GM12878 (cell line): ENCODE data around the gene CSTPP1. TPM values are rescaled to one million over a fixed set of nuclear protein-coding genes. Genes with fewer than 3 reads are reported as not detected.
"Not testable (repeated sequence)": the region's sequence is repeated elsewhere in the genome, so short reads cannot be mapped to it uniquely, and the experiment has no call there.

Experiments
- ATAC-seq: fragments of 200-7000 bp; cut with Tn5 transposase; 3 replicates; pipeline ENCODE4 v1.9.1; 2020; ENCODE audit warnings: mild to moderate bottlenecking, moderate library complexity
- BruUV-seq: library from RNA; stranded (reverse); fragments of 400-500 nt; replicated peaks from 2 replicates; lab custom pipeline; 2021; lab: Mats Ljungman, UMichigan
- CTCF ChIA-PET: fragments of 300-600 bp; sonication (Branson Sonifier 250); formaldehyde crosslinking; extraction: SDS; loops from one replicate; lab custom pipeline; 2021; ENCODE audit warnings: inconsistent platforms; lab: Yijun Ruan, JAX
- POLR2A ChIA-PET: fragments of 350-600 bp; formaldehyde crosslinking; extraction: SDS; loops from one replicate; lab custom pipeline; 2021; ENCODE audit warnings: inconsistent platforms; lab: Charles Lee
- RAD21 ChIA-PET: fragments of 300-600 bp; sonication (Branson Sonifier 250); formaldehyde crosslinking; loops from one replicate; lab custom pipeline; 2023; ENCODE audit warnings: antibody characterized with exemption; ENCODE audit not compliant: unreplicated experiment; lab: Charles Lee
- SMC1A ChIA-PET: fragments of 300-600 bp; sonication (Branson Sonifier 250); formaldehyde crosslinking; loops from one replicate; lab custom pipeline; 2023; ENCODE audit not compliant: unreplicated experiment, uncharacterized antibody; lab: Charles Lee
- DNase-seq: peaks from one replicate; pipeline ENCODE4 v3.0.0-alpha.2; 2011; ENCODE audit warnings: low read depth, low spot score
- FAIRE-seq: peaks from 3 replicates; lab custom pipeline; 2011; peaks lifted over from hg19 to GRCh38; lab: Jason Lieb, UNC
- H2AFZ ChIP-seq: 2 replicates; pipeline ENCODE4 v1.6.0; 2011; ENCODE audit warnings: low read depth, low read length, control low read depth; ENCODE audit not compliant: control insufficient read depth
- H3K27ac ChIP-seq: 2 replicates; pipeline ENCODE4 v1.5.1; 2011; ENCODE audit warnings: control low read depth; ENCODE audit not compliant: control insufficient read depth, insufficient read depth
- H3K27me3 ChIP-seq, 2 experiments: replicated peaks in 1 of 2; 2 replicates each; pipeline versions ENCODE4 v1.6.0 to v1.6.1; 2011; ENCODE audit warnings: low read length in 1 of 2; ENCODE audit not compliant: control insufficient read depth in 2 of 2, insufficient read depth in 2 of 2
- H3K36me3 ChIP-seq, 2 experiments: 2 replicates each; pipeline ENCODE4 v1.5.1; 2011; ENCODE audit warnings: low read length in 1 of 2; ENCODE audit not compliant: control insufficient read depth in 2 of 2, insufficient read depth in 2 of 2
- H3K4me1 ChIP-seq: 2 replicates; pipeline ENCODE4 v1.6.1; 2011; ENCODE audit warnings: mild to moderate bottlenecking, low read length, moderate library complexity, mixed read lengths; ENCODE audit not compliant: control insufficient read depth, insufficient read depth
- H3K4me2 ChIP-seq: 2 replicates; pipeline ENCODE4 v1.6.0; 2011; ENCODE audit warnings: control low read depth; ENCODE audit not compliant: control insufficient read depth, insufficient read depth
- H3K4me3 ChIP-seq: fragments of 200-600 bp; sonication (generic); 2 replicates; pipeline ENCODE4 v1.5.1; 2016
- H3K79me2 ChIP-seq: 2 replicates; pipeline ENCODE4 v1.6.0; 2011; ENCODE audit warnings: low read length; ENCODE audit not compliant: control insufficient read depth, insufficient read depth
- H3K9ac ChIP-seq: 2 replicates; pipeline ENCODE4 v1.8.0; 2011; ENCODE audit warnings: low read length, control low read depth, mixed read lengths; ENCODE audit not compliant: control insufficient read depth, insufficient read depth
- H3K9me3 ChIP-seq: replicated peaks from 3 replicates; pipeline ENCODE4 v1.5.1; 2011; ENCODE audit warnings: mild to moderate bottlenecking, low read length; ENCODE audit not compliant: control insufficient read depth, insufficient read depth
- H4K20me1 ChIP-seq: 2 replicates; pipeline ENCODE4 v1.6.0; 2011; ENCODE audit not compliant: control insufficient read depth, insufficient read depth
- ATF2 ChIP-seq: IDR thresholded peaks from 2 replicates; pipeline ENCODE4 v1.6.1; 2012; ENCODE audit warnings: low read length, inconsistent platforms
- BCLAF1 ChIP-seq: fragments of 450-650 bp; IDR thresholded peaks from 2 replicates; pipeline ENCODE4 v1.6.1; 2017; ENCODE audit warnings: antibody characterized with exemption, mild to moderate bottlenecking, moderate library complexity
- CHD2 ChIP-seq: IDR thresholded peaks from 2 replicates; pipeline ENCODE4 v1.6.1; 2011; ENCODE audit warnings: low read depth, low read length, improper control_type of control experiment, borderline replicate concordance
- FOS ChIP-seq: IDR thresholded peaks from 3 replicates; pipeline ENCODE4 v1.6.1; 2011; ENCODE audit warnings: borderline replicate concordance; ENCODE audit not compliant: insufficient read length; ENCODE audit errors: extremely low read depth
- IKZF1 ChIP-seq: fragments of 450-650 bp; conservative IDR thresholded peaks from 2 replicates; pipeline ENCODE4 v1.6.1; 2017; ENCODE audit warnings: antibody characterized with exemption, mild to moderate bottlenecking
- NRF1 ChIP-seq: conservative IDR thresholded peaks from 2 replicates; pipeline ENCODE4 v1.6.1; 2011; ENCODE audit warnings: mild to moderate bottlenecking, low read depth, low read length, improper control_type of control experiment
- PML ChIP-seq: IDR thresholded peaks from 2 replicates; pipeline ENCODE4 v1.6.1; 2012; ENCODE audit warnings: low read length, inconsistent platforms
- SP1 ChIP-seq: IDR thresholded peaks from one replicate; pipeline ENCODE4 v1.6.1; 2011; ENCODE audit warnings: low read depth, low read length
- ZNF207 ChIP-seq: fragments of 450-650 bp; IDR thresholded peaks from 2 replicates; pipeline ENCODE4 v1.6.1; 2014; ENCODE audit warnings: antibody characterized with exemption, mild to moderate bottlenecking, borderline replicate concordance
- ZNF24 ChIP-seq: fragments of 450-650 bp; IDR thresholded peaks from 2 replicates; pipeline ENCODE4 v1.6.1; 2017; ENCODE audit warnings: antibody characterized with exemption, mild to moderate bottlenecking
- ZSCAN29 ChIP-seq: fragments of 450-650 bp; IDR thresholded peaks from 2 replicates; pipeline ENCODE4 v1.6.1; 2017; ENCODE audit warnings: mild to moderate bottlenecking, moderate library complexity
- WGBS: methylation state at CpG from one replicate; pipeline ENCODE4 v1.1.6; 2016; ENCODE audit warnings: low lambda C conversion rate; ENCODE audit not compliant: insufficient replicate concordance, insufficient coverage; ENCODE audit errors: missing lambda C conversion rate; 5-methylcytosine and 5-hydroxymethylcytosine counted together
- in situ Hi-C: fragments of 300-500 bp; cut with MboI; formaldehyde crosslinking; loops from 9 replicates; pipeline ENCODE4 v1.14.3; 2018; ENCODE audit warnings: mixed read lengths
- intact Hi-C: fragments of 100-400 bp; cut with micrococcal nuclease; formaldehyde crosslinking; loops from one replicate; pipeline ENCODE4 v1.14.2; 2022; ENCODE audit not compliant: unreplicated experiment
- polyA plus RNA-seq, 11 experiments: library from polyadenylated mRNA; depleted of rRNA in 4 of 11; unstranded in 6 of 11; stranded (reverse) in 5 of 11; fragments of >200 nt; fragmentation: Nextera tagmentation in 4 of 11; fragmentation: Illumina TruSeq in 1 of 11; extraction: Ambion mirVana in 4 of 11; extraction: Trizol in 1 of 11; gene quantifications; 1 replicate in 1 of 11; 2 replicates in 10 of 11; pipeline versions ENCODE4 v1.2.1 to v1.2.3, GENCODE V29; 2011 to 2016; ENCODE audit warnings: inconsistent platforms in 2 of 11, missing spikeins in 2 of 11, low read depth in 1 of 11
- total RNA-seq, 4 experiments: library from RNA; depleted of rRNA in 3 of 4; stranded (reverse); fragments of >200 nt in 3 of 4; fragmentation: Illumina TruSeq in 1 of 4; extraction: Trizol in 1 of 4; gene quantifications; 2 replicates each; pipeline versions ENCODE4 v1.2.1 to v1.2.3, GENCODE V29; 2013 to 2021

CSTPP1 gene
- total and polyA plus RNA-seq, 10 of the 15 experiments (the other 5 are each of a cell fraction or from before 2014, with no cell fraction given): 7.1 to 23.4 (median 17.5) TPM

- ChIA-PET CTCF (no interaction called here), POLR2A (interaction anchor here (0.6 to 0.7 kb wide), 2 partner anchors 105 to 330 kb away, joined by 3 to 4 read pairs; no protein-coding TSS in a partner anchor), RAD21 (no interaction called here), SMC1A (interaction anchor here (1.4 kb wide), 1 partner anchor 13 kb away, joined by 3 read pairs; no protein-coding TSS in a partner anchor)
- Histone ChIP-seq H3K27ac (no peak overlapping the region), H3K27me3 (peaks cover 0 to under 1% of the 10 kb centered on the region in 2 experiments; a peak in 2 of 4 replicates), H4K20me1 (no peaks in the 10 kb centered on the region), H3K4me2 (no peak overlapping the region), H2AFZ (no peak overlapping the region), H3K4me1 (peaks cover 4% of the 10 kb centered on the region; the same call in 1 of the 2 replicates), H3K79me2 (no peaks in the 10 kb centered on the region), H3K9me3 (no peaks in the 10 kb centered on the region), H3K9ac (no peak overlapping the region), H3K4me3 (no peak overlapping the region), H3K36me3 (no peaks in the 10 kb centered on the region)
- 63% methylated on average over 4 of the region's 4 CpGs for WGBS
- BruUV-seq: no TSS peak
- no peak for TF ChIP-seq ZNF207
- TF ChIP-seq FOS: no peak
- TF ChIP-seq ATF2: no peak
- TF ChIP-seq ZSCAN29: no peak
- TF ChIP-seq NRF1: no peak
- TF ChIP-seq IKZF1: no peak
- TF ChIP-seq ZNF24: no peak
- TF ChIP-seq PML: no peak
- no peak for TF ChIP-seq SP1
- TF ChIP-seq CHD2: no peak
- TF ChIP-seq BCLAF1: no peak
- in situ Hi-C loops: no loop called here
- DNase-seq (no peak), ATAC-seq (no peak), FAIRE-seq (no peak)
- intact Hi-C loops: no loop called here
Measured at GRCh38 chr11:47192111-47192510, 255.6 kb downstream of the CSTPP1 start.

- H4K20me1 ChIP-seq, H2AFZ ChIP-seq, H3K36me3 ChIP-seq, FAIRE-seq, BruUV-seq, ATAC-seq, H3K27ac ChIP-seq, H3K4me3 ChIP-seq, RAD21 ChIA-PET, POLR2A ChIA-PET, in situ Hi-C loops, H3K79me2 ChIP-seq, H3K9me3 ChIP-seq, H3K27me3 ChIP-seq, CTCF ChIA-PET, H3K4me1 ChIP-seq, H3K9ac ChIP-seq, H3K4me2 ChIP-seq, intact Hi-C loops, DNase-seq, SMC1A ChIA-PET: not testable (repeated sequence)
- WGBS: 74% methylated on average over 9 of the region's 9 CpGs
Measured at GRCh38 chr11:47198161-47198560, 261.6 kb downstream of the CSTPP1 start.
